B cell (primary cell): ENCODE measurements around the gene ATPAF2. TPM values are rescaled to one million over a fixed set of nuclear protein-coding genes. Genes with fewer than 3 reads are reported as not detected.

Experiments
- ATAC-seq: fragments of 200-7000 bp; cut with Tn5 transposase; one replicate; pipeline ENCODE4 v1.10.0; 2021; ENCODE audit warnings: low read depth, mild to moderate bottlenecking, moderate number of reproducible peaks, moderate library complexity
- CTCF ChIA-PET: fragments of 350-600 bp; sonication (Branson Sonifier 250); formaldehyde crosslinking; loops from one replicate; lab custom pipeline; 2021; ENCODE audit warnings: antibody characterized with exemption, inconsistent platforms; lab: Charles Lee
- POLR2A ChIA-PET: fragments of 350-600 bp; sonication (Branson Sonifier 250); formaldehyde crosslinking; loops from one replicate; lab custom pipeline; 2021; ENCODE audit warnings: antibody characterized with exemption; lab: Charles Lee
- DNase-seq: peaks from one replicate; pipeline ENCODE4 v3.0.0; 2013
- H2AFZ ChIP-seq: 2 replicates; pipeline ENCODE4 v1.6.1; 2012; ENCODE audit warnings: mild to moderate bottlenecking, low read depth, low read length; ENCODE audit not compliant: insufficient read depth, poor library complexity, severe bottlenecking
- H3K27ac ChIP-seq, 2 donors: 1 replicate in 1 of 2; 2 replicates in 1 of 2; pipeline ENCODE4 v1.5.1; 2012 to 2013; ENCODE audit warnings: low read length in 2 of 2, mild to moderate bottlenecking in 2 of 2, moderate library complexity in 1 of 2
- H3K27me3 ChIP-seq, 4 experiments: fragments of 200-600 bp in 1 of 4; sonication (generic) in 1 of 4; replicated peaks in 1 of 4; 1 replicate in 2 of 4; 2 replicates in 2 of 4; pipeline versions ENCODE4 v1.6.1 to v1.7.0; 2013 to 2016; ENCODE audit warnings: low read length in 3 of 4, mild to moderate bottlenecking in 2 of 4, mixed read lengths in 1 of 4, moderate library complexity in 1 of 4; ENCODE audit not compliant: insufficient read depth in 4 of 4, control insufficient read depth in 3 of 4; ENCODE audit errors: control extremely low read depth in 1 of 4
- H3K36me3 ChIP-seq, 2 experiments: replicated peaks in 1 of 2; 1 replicate in 1 of 2; 2 replicates in 1 of 2; pipeline versions ENCODE4 v1.6.1 to v1.7.1; 2013; ENCODE audit warnings: low read length in 1 of 2; ENCODE audit not compliant: insufficient read depth in 2 of 2, control insufficient read depth in 1 of 2; ENCODE audit errors: control extremely low read depth in 1 of 2, extremely low read depth in 1 of 2
- H3K4me1 ChIP-seq, 2 donors: fragments of 200-600 bp in 1 of 2; sonication (generic) in 1 of 2; 1 replicate in 1 of 2; 2 replicates in 1 of 2; pipeline versions ENCODE4 v1.5.1 to v1.6.1; 2013 to 2017; ENCODE audit warnings: low read length in 2 of 2; ENCODE audit not compliant: control insufficient read depth in 2 of 2, insufficient read depth in 2 of 2
- H3K4me2 ChIP-seq: replicated peaks from 2 replicates; pipeline ENCODE3; 2012; ENCODE audit warnings: mild to moderate bottlenecking, low read depth, low read length; ENCODE audit not compliant: poor library complexity, severe bottlenecking
- H3K4me3 ChIP-seq, 5 experiments: fragments of 200-600 bp in 1 of 5; sonication (generic) in 1 of 5; 1 replicate in 3 of 5; 2 replicates in 2 of 5; pipeline versions ENCODE4 v1.5.1 to v1.7.0; 2011 to 2016; ENCODE audit warnings: low read length in 4 of 5, mild to moderate bottlenecking in 4 of 5, low read depth in 2 of 5, control low read depth in 1 of 5, moderate library complexity in 1 of 5; ENCODE audit not compliant: insufficient read depth in 1 of 5; ENCODE audit errors: control extremely low read depth in 1 of 5, extremely low read depth in 1 of 5
- H3K79me2 ChIP-seq: fragments of 200-600 bp; sonication (generic); one replicate; pipeline ENCODE4 v1.6.0; 2016; ENCODE audit warnings: low read length; ENCODE audit not compliant: control insufficient read depth, insufficient read depth
- H3K9ac ChIP-seq: fragments of 200-600 bp; sonication (generic); 2 replicates; pipeline ENCODE4 v1.6.1; 2017; ENCODE audit warnings: mild to moderate bottlenecking, low read length, moderate library complexity
- H3K9me3 ChIP-seq, 3 donors: one replicate each; pipeline versions ENCODE4 v1.6.1 to v1.7.1; 2013; ENCODE audit warnings: low read length in 2 of 3; ENCODE audit not compliant: control insufficient read depth in 2 of 3, insufficient read depth in 1 of 3; ENCODE audit errors: control extremely low read depth in 1 of 3
- H4K20me1 ChIP-seq: 2 replicates; pipeline ENCODE4 v1.6.0; 2012; ENCODE audit warnings: mild to moderate bottlenecking, low read length; ENCODE audit not compliant: insufficient read depth, control insufficient read depth, poor library complexity, severe bottlenecking
- H3K27ac Mint-ChIP-seq: one replicate; pipeline ENCODE4 v1.8.0; 2021; ENCODE audit warnings: mixed read lengths
- H3K27me3 Mint-ChIP-seq: one replicate; pipeline ENCODE4 v1.8.0; 2021; ENCODE audit warnings: mixed read lengths
- H3K4me1 Mint-ChIP-seq: one replicate; pipeline ENCODE4 v1.8.0; 2021; ENCODE audit warnings: mixed read lengths
- H3K4me3 Mint-ChIP-seq: one replicate; pipeline ENCODE4 v1.8.0; 2021; ENCODE audit warnings: mixed read lengths
- H3K9me3 Mint-ChIP-seq: one replicate; pipeline ENCODE4 v1.8.0; 2022; ENCODE audit warnings: mixed read lengths; ENCODE audit not compliant: insufficient read depth
- CTCF ChIP-seq: fragments of 200-600 bp; IDR thresholded peaks from one replicate; pipeline ENCODE4 v1.8.0; 2022; ENCODE audit warnings: antibody characterized with exemption, mild to moderate bottlenecking
- EZH2 ChIP-seq: IDR thresholded peaks from 2 replicates; pipeline ENCODE4 v1.6.1; 2012; ENCODE audit warnings: borderline replicate concordance, low read depth, mild to moderate bottlenecking, moderate library complexity, low read length; ENCODE audit not compliant: insufficient read depth, poor library complexity, severe bottlenecking
- WGBS: methylation state at CpG from one replicate; pipeline ENCODE4 v1.1.5; 2013; ENCODE audit warnings: missing lambda C conversion rate; ENCODE audit not compliant: insufficient coverage; 5-methylcytosine and 5-hydroxymethylcytosine counted together
- intact Hi-C: fragments of 100-400 bp; cut with micrococcal nuclease; formaldehyde crosslinking; loops from one replicate; pipeline ENCODE4 v1.10.0; 2022
- polyA plus RNA-seq: library from polyadenylated mRNA; depleted of rRNA; stranded (reverse); fragments of >200 nt; gene quantifications from 2 replicates; pipeline ENCODE4 v1.2.3, GENCODE V29; 2012
- total RNA-seq, 2 donors: library from RNA; stranded (reverse); fragments of 120-200 nt in 1 of 2; gene quantifications; 1 replicate in 1 of 2; 2 replicates in 1 of 2; pipeline versions ENCODE4 v1.2.3 to v1.2.4, GENCODE V29; 2013 to 2022

Gene ATPAF2
- total and polyA plus RNA-seq, 2 donors (not counting 1 experiment from before 2014, with no cell fraction given): 60.5 to 73.5 TPM

GRCh38 chr17:18040261-18040858, 1.4 kb upstream of the ATPAF2 start:
- H3K9ac ChIP-seq: peak overlapping the region; percentile 91
- no peaks in the 10 kb centered on the region for H3K9me3 ChIP-seq
- H3K4me1 ChIP-seq: peaks cover 24 to 32% of the 10 kb centered on the region in 2 donors
- DNase-seq (no peak), ATAC-seq (no peak)
- peak overlapping the region; percentile 89 for H3K4me3 Mint-ChIP-seq
- peak overlapping the region in 4 of 5 experiments; percentile 89 to 100 (median 97) for H3K4me3 ChIP-seq
- H3K9me3 Mint-ChIP-seq: no peaks in the 10 kb centered on the region
- CTCF ChIA-PET: no interaction called here
- peaks cover 36% of the 10 kb centered on the region for H4K20me1 ChIP-seq
- no peaks in the 10 kb centered on the region for H3K27me3 ChIP-seq
- H2AFZ ChIP-seq: peak overlapping the region; percentile 83
- H3K27me3 Mint-ChIP-seq: no peaks in the 10 kb centered on the region
- peak overlapping the region; percentile 91 for H3K4me2 ChIP-seq
- H3K27ac Mint-ChIP-seq: peak overlapping the region; percentile 88
- POLR2A ChIA-PET: no interaction called here
- intact Hi-C loops: no loop called here
- no peaks in the 10 kb centered on the region for H3K36me3 ChIP-seq
- peak overlapping the region in 1 of 2 donors; percentile 90 for H3K27ac ChIP-seq
- TF ChIP-seq CTCF: no peak
- no peak for TF ChIP-seq EZH2
- H3K4me1 Mint-ChIP-seq: peaks cover 55% of the 10 kb centered on the region
- H3K79me2 ChIP-seq: peaks cover 78% of the 10 kb centered on the region
- WGBS: 50% methylated on average over 6 of the region's 6 CpGs

- Histone ChIP-seq H3K4me1 (peaks cover 24 to 32% of the 10 kb centered on the region in 2 donors), H3K79me2 (peaks cover 84% of the 10 kb centered on the region), H3K4me3 (peak overlapping the region in 4 of 5 experiments; percentile 89 to 100 (median 97)), H2AFZ (peak overlapping the region; percentile 83), H3K36me3 (no peaks in the 10 kb centered on the region), H3K4me2 (peak overlapping the region; percentile 91), H3K27ac (peak overlapping the region; percentile 35 to 90), H4K20me1 (peaks cover 34% of the 10 kb centered on the region), H3K9me3 (no peaks in the 10 kb centered on the region), H3K9ac (peak overlapping the region; percentile 91), H3K27me3 (no peaks in the 10 kb centered on the region)
- H3K27me3 Mint-ChIP-seq: no peaks in the 10 kb centered on the region
- peak overlapping the region; percentile 93 for H3K4me3 Mint-ChIP-seq
- ChIA-PET CTCF (no interaction called here), POLR2A (interaction anchor here (0.9 kb wide), 1 partner anchor 289 kb away, joined by 3 read pairs; no protein-coding TSS in a partner anchor)
- peak; percentile 51 for ATAC-seq
- H3K27ac Mint-ChIP-seq: peak overlapping the region; percentile 92
- under 1% methylated on average over 67 of the region's 81 CpGs for WGBS
- no peaks in the 10 kb centered on the region for H3K9me3 Mint-ChIP-seq
- H3K4me1 Mint-ChIP-seq: peaks cover 57% of the 10 kb centered on the region
- no peak for DNase-seq
- intact Hi-C loops: loop anchor here (1.0 to 10.0 kb wide), 10 partner anchors 48 to 1935 kb away; partner anchors contain the start of genes AKAP10, COPS3, DRC3 and DRG2
- TF ChIP-seq EZH2 (no peak), CTCF (no peak)
These were observed 730 bp upstream of the ATPAF2 start for GRCh38 chr17:18039535-18040260.
